GM19463 (cell line): ENCODE data around the gene NAB1.

Experiments
- ATAC-seq: cut with Tn5 transposase; IDR thresholded peaks from one replicate; pipeline ENCODE4 v1.9.1; 2021; ENCODE audit warnings: mild to moderate bottlenecking, moderate library complexity; ENCODE audit not compliant: unreplicated experiment

Gene NAB1

DNA sequence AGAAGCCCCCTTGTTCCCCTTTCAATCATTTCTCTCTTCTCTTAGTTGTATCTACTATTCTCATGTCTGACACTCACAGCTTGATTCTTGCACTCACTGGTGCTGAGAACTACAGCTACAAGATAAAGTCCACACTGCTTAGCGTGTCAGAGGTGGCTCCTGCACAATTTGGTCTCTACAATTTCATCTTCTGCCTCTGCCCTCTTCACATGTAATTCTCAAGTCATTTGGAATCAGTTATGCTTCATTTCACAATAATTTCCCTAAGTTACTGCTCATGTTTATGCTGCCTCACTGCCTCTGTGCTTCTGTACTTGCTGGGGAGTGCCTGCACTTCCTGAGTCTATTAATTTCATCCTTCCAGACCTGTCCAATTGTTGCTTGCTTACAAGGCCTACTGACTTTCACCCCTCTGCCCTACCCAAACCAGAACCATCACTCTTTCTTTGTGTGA is 11.6 kb upstream of the NAB1 start:
- no peak for ATAC-seq

- no peak for ATAC-seq
Measured at GRCh38 chr2:190637903-190638618, 10.8 kb upstream of the NAB1 start.

DNA sequence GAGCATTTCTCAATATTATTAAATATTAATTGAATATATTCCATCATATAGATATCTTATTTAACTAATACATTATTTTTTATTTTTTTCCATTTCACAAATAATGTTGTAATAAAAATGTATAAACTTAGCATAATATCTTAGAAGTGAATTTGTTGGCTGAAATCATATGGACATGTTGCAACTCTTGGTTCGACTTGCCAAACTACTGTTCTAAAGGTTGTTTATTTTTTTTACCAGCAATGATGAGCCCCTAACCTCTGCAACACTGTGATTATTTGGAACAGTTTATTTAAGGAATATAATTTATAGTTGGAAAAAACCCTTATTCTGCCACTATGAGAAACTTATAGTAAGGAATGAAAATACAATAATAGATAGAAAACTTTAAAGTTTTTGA is 8.8 kb upstream of the NAB1 start:
- ATAC-seq = no peak

DNA sequence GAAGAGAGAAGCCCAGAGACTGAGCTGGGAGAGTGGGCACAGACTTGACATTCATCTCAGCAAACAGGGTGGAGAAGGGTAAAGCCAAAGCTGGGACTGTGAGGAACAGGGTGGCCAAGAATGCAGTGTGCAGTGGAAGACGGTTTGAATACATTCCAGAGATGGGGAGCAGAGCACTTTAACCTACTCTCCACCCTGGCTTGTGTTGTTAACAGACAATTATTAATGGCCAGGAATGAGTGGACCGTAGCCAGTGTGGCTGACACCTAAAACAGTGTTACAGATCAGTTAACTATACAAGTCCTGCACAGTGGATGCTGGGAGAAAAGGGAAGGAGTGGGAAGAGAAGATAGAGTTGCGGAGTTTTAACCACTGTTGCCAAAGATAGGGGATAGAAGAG is 7.4 kb upstream of the NAB1 start:
- ATAC-seq = no peak

GRCh38 chr2:190646780-190647522 is 1.9 kb upstream of the NAB1 start:
- no peak for ATAC-seq

DNA sequence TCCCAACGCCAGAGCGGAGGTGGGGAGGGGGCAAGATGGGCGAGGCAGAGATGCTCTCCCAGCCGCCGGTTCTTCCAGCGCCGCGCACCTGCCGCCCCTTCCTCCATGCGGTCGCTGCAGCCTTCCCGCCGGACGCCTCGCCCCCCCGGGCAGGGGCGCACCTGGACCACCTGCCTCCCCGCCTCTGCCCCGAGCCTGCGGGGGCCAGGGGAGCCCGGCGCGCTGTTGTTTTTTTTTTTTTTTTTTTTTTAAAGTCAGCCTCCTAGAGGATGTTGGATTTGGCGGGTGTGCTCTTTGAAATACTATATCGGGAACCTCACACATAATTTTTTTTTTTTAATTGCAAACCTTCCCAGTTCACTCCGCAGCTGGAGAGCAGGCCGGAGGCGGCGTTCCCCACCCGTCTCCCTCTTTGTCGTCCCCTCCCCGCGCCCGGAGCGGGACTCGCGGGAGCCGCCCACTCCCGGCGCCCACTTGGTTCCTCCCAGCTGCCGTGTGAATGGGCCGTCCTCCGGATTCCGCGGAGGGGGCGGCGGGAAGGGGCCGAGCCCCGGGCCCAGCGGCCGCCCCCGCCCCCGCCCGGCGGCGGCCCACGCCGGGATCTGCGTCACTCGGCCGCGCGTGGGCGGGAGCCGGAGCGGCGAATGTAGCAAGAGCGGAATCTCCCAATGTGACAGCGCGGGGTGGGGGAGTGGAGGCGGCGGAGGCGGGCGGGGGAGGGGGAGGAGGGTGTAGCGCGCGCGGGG is 421 bp upstream of the NAB1 start:
- peak; percentile 70 for ATAC-seq

GRCh38 chr2:190649798-190650390 is 1.0 kb downstream of the NAB1 start:
- ATAC-seq = no peak

DNA sequence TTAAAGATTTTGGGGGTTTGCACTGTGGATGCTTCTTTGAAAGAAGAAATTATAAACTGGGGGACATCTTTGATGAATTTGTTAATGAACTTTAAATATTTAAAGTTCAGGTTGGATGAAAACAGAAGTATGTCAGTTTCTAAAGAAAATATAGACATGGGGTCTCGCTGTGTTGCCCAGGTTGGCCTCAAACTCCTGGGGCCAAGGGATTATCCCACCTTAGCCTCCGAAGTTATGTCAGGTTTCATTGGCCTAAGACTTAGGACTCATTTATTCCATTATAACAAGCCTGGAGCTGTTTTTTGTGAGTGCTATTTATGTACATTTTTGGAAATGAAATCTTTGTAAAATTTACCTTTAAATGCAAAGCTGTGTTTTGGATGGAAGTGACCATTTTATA is 2.5 kb downstream of the NAB1 start:
- no peak for ATAC-seq

- ATAC-seq = no peak
Measured at GRCh38 chr2:190653231-190653630, 4.3 kb downstream of the NAB1 start.

DNA sequence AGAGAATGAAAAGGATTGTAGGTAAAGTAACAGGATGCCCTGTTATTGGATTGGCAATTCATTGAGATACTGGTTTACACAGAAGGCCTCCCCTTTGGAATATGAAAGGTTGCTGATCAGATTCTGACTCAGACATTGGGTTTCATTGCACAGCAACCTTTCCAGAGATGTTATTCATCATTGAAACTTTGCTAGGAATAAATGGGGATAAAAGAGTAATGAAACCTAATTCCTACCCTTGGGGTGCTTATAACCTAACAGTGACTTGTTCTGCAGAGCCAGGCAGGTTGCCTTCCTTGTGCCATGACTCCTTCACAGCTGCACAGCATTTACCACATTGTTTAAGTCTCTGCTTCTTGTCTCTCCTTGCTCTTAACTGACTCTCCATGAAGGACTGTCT is 5.0 kb downstream of the NAB1 start:
- no peak for ATAC-seq

DNA sequence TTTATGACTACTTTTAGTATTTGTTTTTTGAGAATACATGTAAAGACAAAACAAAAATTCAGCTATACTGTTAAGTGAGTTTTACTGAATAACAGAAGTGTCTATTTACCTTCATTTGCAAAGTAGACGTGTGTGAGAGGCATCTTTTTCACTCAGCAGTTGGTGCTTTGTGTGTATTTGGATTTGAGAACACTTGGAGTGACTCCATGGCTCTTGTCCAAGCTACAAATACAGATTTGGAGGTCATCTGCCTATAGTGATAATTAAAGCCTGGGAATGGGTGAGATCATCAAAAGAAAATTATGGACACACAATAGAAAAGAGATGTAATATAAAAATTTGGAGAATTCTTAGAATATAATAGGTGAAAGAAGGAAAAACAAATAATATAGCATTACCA is 6.2 kb downstream of the NAB1 start:
- no peak for ATAC-seq

- no peak for ATAC-seq
Measured at GRCh38 chr2:190655570-190655969, 6.7 kb downstream of the NAB1 start.

- ATAC-seq = no peak
Measured at GRCh38 chr2:190656301-190656700, 7.4 kb downstream of the NAB1 start.

DNA sequence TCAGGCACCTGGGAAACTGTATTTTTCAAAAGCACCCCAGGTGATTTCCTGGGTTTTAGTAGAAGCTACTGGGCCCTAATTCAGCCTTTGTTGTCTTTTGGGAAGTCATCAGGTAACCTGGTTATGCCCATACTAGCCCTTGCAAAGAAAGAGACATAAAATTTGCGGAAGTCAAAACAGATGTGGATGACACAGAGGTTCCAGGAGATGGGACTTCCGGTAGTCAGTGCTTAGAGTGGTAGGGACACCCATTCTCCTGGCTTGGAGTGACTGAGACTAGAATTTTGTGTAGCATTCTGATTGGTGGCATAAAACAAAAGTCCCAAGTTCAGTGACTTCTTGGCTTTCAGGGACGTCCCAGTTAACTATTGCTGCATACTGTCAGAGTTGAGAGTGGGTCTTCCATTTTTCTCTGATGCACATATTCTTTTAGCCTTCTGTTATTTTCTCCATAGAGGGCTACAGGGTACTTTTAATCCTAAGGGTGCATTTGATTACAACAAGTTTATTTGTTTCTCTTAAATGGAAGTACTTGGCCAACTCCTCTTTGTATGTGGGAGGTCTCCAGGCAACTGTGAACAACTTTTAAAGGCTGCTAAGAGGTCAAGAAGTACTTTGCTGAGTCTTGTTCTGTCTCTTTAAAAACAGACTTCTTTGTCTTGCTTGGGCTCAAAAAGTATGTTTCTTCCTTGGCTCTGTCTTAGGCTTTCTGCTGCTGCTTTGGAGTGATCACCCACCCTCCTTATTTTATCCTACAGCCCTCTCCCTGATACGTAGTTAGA is 8.8 kb downstream of the NAB1 start:
- ATAC-seq = no peak

- ATAC-seq = no peak
Measured at GRCh38 chr2:190659553-190659952, 10.7 kb downstream of the NAB1 start.

DNA sequence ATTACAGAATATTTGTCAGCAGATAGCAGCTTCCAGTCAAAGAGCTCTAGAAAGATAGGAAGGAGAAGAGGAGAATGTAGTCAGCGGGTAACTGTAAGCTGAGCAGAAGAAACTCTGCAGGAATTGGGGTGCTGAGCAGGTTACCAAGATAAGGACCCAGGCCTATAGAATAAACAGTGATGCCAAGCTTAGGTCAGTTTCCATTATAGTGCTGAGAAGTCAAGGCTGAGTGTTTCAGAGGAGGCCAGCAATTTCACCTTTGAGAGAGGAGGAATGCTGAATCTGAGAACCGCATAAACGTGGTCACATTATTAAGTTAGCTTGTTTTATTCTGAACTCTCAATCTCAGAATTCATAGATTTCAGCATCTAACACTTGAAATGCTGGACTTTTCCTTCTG is 13.9 kb downstream of the NAB1 start:
- no peak for ATAC-seq

DNA sequence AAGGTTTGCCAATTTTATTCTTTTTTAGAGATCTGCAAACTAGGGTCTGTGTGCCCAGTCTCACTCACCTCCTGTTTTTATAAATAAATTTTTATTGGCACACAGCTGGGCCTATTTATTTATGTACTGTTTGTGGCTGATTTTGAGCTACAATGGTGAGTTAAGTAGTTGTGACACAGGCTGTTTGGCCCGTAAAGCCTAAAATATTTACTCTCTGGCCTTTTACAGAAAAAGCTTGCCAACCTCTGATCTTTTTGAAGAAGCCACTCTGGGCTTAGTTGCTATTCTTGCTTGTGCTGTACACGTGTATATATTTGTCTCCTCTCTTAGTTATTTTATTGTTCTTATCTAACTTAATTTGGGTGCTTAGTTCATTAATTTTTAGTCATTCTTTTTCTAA is 14.5 kb downstream of the NAB1 start:
- no peak for ATAC-seq

DNA sequence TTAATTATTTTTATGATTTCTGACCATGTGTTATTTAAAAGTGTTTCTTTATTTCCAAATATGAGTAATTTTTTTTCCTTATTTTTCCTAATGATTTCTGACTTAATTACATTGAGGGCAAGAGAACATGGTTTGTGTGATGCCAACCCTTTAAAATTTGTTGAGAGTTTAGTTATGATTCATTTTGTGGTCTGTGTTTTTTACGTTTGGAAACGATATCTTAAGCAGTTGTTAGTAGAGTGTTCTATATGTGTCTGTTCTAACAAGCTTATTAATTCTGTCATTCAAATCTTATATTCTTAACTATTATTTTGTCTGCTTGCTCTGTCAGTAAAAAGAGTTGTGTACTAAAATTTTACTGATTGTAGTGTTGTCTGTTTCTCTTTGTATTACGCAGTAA is 15.0 kb downstream of the NAB1 start:
- no peak for ATAC-seq

GRCh38 chr2:190664240-190664639 is 15.4 kb downstream of the NAB1 start:
- no peak for ATAC-seq

DNA sequence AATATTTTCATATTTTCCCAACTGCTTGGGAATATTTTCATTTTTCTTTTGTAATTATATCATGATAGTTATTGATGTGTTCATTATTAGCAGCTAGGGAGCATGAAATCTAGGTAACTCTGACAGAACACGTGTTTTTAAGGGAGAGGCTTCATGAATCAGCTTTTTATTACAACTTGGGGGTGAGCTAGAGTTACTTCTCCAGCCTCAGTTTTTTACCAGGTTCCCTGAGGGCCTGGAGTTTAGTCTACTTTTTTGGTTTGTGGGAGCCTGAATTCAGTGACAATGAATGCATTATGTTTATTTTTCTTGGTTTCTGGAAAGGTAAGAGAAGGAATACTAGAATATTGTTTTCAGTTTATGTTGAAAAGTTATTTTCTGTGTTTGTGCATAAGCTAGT is 18.0 kb downstream of the NAB1 start:
- no peak for ATAC-seq

DNA sequence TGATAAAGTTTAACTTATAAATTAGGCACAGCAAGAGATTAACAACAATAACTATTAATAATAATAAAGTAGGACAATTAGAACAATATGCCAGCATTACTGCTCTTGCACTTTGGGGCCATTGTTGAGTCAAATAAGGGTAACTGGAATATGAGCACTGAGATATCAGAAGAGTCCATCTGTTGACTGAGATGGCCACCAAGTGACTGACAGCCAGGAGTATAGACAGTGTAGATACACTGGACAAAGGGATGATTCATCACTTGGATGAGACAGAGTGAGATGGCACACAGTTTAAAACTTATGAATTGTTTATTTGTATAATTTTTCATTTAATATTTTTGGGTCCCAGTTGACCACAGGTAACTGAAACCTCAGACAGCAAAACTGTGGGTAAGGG is 20.0 kb downstream of the NAB1 start:
- no peak for ATAC-seq
